Hematopoietic multipotent progenitor cell treated with erythropoietin and hydrocortisone succinate and interleukin-3 and kit ligand, for 8 days (in vitro differentiated cells): Measurements from ENCODE around the gene SNED1.

Experiments
- DNase-seq: peaks from one replicate; pipeline ENCODE4 v3.0.0-alpha.2; 2015

The SNED1 gene

DNA sequence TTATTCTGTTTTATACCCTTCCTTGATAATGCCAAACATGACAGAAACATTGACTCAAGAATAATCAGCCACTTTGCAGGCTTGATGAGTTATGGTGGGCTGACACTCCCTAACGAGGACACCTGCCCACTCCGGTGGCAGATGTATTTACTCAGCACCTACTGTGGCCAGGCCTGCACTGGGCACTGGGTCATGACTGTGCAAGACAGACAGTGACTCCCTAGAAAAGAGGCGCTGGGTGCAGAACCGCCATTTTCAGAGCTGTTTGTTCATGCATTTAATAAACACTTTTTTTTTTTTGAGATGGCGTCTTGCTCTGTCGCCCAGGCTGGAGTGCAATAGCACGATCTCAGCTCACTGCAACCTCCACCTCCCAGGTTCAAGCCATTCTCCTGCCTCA, 32.5 kb downstream of the SNED1 start:
- DNase-seq, result no peak

DNA sequence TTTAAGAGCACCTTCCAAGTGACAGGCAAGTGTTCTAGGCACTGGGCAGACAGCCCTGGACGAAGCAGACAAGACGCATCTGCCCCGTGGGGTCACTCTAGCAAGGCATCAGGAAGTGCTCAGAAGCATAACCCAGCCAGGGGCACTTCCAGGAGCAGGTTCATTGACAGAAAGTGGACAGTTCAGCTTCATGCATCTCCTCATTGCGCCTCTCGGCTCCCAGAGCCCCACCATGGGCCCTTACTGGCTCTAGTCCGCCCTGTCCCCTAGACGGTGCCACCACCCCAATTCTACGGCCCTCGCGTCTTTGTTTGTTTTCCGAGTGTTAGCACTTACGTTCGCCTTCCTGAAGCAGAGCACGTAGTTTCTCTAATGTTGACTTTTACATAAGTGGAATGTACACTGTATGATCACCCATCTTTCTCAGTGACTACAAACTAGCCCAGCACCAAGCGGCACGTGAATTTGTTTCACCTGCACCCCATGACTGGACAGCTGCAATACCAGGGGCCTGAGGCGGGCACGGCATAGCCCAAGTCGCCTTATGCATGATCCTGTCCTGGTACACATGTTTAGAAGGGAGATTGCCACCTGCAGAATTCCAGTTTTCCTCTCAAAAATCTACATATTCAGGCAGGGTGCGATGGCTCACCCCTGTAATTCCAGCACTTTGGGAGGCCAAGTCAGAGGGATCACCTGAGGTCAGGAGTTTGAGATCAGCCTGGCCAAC, 33.2 kb downstream of the SNED1 start:
- DNase-seq, result no peak

DNA sequence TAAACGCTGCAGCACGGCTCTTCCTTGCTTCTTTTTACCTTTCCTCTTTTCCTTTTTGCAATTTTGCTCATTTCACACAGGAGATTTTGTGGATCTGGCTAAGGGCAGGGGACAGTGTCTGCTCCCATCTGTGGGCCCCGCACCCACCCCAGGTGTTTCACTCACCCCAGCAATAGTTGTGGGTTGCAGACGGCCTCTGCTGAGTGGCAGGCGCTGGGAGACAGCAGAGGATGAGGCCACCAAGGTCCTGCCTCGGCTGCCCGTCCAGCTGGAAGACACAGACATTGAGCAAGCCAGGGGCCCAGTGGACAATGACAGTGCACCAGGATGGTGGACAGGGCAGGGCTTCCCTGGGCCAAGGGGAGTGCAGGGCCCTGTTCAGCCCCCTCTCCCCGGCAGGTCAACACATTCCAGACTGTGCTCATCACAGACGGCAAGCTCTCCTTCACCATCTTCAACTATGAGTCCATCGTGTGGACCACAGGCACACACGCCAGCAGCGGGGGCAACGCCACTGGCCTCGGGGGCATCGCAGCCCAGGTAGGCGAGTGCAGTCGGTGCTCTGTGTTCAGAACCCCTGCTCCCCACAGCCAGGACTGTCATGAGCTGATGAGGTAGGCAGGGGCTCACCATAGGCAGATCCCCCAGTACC, 35.0 kb downstream of the SNED1 start:
- no peak for DNase-seq

DNA sequence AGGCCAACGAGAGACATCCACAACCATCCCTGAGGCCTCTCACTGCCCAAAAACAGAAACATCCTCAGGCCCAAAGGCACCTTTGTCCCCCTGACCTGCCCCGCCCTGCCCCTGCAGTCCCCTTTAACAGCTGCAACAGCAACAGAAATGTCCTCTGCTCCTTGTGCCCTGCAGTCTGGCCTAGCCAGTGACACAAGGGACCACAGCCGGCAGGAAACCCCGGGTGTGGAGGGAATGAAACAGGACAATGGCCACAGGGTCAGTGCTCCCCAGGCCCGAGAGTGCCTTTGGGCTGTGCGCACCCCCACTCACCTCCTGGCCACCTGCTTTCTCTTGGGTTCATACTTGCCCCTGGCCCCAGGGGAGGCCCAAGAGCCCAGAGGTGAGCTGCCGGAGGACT, 35.6 kb downstream of the SNED1 start:
- DNase-seq, result no peak

DNA sequence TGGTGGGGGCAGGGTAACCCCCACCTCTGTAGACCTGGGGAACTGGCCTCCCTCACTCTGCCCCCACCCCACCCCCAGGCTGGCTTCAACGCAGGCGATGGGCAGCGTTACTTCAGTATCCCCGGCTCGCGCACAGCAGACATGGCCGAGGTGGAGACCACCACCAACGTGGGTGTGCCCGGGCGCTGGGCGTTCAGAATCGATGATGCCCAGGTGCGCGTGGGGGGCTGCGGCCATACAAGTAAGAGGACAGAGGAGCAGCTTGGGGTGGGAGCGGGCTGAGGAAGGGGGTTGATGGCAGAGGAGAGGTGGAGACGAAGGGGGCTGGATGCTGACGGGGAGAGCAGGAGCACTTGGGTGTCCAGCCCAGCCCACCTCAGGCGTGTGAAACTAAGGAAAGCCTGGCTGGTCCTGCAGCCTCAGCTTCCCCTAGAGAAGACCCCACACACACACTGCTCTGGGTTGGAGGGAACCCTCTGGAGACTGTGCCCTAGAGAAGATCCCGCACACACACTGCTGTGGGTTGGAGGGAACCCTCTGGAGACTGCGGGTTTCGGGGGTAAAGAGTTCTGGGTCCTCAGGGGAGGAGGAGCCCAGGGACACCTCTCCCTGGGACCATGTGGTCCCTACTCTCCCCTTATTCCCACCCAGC, 36.2 kb downstream of the SNED1 start:
- DNase-seq, result no peak

DNA sequence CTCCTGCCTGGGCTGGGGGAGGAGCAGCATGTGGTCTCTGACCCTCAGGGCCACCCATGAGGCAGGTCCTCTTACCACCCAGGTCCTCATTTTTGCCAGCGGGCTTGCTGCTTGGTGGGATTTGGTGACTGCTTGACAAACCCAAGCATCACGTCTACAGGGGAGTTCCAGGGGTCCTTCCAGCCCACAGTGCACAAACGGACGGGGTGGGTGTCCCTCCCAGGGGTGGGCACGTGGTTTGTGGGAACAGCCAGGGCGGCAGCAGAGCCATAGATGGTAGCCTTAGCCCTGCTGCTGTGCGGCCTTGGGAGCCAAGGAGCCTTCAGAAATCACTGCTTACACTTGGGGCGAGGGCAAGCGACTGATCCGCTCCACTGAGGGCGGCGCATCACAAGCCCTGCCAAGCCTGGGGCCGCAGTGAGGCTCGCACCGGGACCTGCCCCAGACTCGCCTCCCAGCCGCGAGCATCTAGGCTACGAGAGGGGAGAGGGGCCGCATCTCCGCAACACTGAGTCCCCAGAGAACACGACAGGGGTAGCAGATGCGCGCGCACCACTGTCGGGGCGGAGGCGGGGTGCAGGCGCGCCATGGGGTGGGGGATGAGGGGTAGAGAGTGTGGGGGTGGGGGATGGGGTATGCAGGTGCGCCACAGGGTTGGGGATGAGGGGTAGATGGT, 36.9 kb downstream of the SNED1 start:
- DNase-seq, result no peak

DNA sequence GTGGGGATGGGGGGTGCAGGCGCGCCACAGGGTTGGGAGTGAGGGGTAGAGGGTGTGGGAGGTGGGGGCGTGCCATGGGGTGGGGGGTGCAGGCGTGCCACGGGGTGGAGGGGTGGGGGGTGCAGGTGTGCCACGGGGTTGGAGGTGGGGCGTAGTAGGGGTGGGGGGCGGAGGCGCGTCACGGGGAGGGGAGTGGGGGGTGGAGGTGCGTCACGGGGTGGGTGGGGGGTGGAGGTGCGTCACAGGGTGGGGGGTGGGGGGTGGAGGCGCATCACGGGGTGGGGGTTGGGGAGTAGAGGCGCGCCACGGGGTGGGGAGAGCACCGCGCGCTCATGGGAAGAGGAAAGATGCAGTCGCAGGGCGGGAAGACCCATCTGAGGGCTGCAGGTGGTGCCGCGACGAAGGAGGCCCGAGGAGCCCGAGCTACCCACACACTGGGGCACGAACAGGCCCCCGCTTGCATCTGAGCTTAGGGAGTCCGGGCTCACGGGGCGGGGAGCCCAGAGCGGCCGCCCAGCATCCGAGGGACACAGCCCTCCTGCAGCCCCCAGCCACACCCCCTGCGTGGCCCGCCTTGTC, 37.5 kb downstream of the SNED1 start:
- DNase-seq, result no peak

DNA sequence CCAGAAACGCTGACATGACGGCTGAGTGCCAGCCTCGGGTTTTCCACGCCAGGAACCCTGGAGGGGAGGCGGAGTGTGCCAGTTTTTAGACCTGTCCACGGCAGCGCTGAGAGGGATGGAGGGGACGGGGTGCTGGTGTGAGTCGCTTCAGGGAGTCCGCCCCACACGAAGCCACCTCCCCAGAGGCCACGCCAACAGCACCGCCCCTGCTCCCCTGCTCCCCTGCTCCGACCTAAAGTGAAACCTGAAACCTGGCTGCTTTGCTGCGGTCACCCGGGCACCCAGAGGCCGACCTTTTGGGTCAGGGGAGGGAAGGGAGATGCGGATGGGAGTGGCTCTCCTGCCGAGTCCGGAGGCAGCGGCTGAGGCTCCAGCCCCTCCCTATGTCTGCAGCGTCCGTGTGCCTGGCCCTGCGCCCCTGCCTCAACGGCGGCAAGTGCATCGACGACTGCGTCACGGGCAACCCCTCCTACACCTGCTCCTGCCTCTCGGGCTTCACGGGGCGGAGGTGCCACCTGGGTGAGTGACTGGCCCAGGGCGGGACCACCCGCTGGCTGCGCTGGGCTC, 38.1 kb downstream of the SNED1 start:
- DNase-seq, result no peak

DNA sequence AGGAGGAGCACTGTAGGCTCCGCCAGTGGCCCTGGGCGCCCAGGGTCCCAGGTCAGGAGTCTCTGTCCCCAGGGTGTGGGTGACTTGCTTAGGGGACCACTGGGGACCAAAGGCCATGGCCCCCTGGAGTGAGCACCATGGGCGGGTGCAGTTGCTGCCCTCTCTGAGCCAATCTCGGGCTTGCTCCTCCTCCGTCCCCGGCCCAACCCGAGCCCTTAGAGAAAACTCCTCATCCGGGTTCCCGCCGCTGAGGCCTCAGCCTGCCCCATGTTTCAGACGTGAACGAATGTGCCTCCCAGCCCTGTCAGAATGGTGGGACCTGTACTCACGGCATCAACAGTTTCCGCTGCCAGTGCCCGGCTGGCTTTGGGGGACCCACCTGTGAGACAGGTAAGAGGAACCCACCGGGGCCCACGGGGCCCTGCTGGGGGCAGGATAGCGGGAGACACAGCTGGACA, 38.6 kb downstream of the SNED1 start:
- no peak for DNase-seq

DNA sequence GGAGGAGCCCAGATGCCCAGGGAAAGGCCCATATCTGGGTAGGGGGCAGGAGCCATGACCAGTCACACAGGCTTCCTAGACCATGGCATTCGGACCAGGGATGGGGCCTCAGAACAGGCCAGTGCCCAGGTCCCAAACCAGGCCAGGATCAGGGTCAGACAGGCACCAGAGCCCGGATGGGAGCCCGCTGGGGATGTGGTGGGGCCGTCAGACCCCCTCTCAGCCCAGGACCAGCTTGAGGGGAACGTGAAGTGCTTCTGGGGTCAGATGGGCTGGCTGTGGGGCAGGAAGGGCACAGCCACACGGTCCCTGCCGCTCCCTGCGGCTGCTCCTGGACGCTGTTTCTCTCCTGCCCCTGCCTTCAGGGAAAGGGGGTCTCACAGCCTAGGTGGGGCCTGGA, 39.1 kb downstream of the SNED1 start:
- DNase-seq, result no peak

DNA sequence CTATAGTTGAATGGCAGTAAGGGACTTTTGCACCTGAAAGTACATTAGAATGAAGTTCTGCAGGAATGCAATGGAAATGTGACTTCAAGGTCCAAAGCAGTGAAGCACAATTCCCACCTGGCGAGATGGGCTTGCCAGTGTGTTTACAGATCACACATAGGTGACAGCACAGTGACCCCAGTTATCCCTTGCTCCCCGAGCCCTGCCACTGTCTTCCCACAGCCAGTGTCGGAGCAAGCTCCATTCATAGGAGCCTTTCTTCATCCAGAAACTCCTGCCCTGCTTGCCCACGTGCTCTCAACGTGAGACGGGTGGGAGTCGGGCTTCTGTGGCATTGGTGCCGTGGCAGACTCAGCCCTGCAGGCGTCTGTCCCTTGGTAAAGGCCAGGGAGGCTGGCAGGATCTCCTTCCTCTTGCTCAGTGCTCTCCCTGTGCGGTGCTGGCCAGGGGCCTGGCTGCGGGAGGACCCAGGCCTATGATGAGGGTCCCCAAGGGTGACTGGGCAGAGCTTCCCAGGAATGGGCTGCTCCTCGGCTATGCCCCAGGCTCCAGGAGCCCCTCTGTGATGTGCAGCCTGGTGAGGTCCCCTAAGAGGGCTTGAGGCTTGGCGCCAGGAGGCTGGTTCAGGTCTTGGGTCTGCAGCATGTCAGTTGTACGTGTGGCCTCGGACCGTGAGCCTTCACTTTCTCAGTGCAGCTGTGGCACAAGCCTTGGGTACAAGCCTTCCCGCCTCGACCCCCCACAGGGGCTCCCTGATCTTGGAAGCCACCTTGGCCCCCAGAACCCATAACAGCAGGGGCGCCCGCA, 40.2 kb downstream of the SNED1 start:
- no peak for DNase-seq

DNA sequence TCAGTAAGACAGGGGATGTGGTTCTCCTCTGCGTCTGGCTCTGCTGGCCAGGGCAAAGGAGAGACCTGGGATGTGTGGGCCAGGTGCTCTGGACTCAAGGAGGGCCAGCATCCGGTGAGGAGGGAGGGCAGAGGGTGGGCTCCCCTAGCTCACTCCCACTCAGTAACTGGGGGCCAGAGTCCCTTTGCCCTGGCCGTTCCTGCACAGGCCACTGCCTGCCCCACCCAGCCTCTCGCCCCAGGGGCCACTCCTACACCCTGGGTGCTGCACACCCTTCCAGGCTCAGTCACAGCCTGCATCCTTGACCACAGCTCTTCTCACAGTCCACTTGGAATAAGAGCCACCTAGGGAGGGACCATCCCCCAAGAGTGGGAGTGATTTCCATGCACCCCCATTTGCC, 41.0 kb downstream of the SNED1 start:
- DNase-seq, result no peak

DNA sequence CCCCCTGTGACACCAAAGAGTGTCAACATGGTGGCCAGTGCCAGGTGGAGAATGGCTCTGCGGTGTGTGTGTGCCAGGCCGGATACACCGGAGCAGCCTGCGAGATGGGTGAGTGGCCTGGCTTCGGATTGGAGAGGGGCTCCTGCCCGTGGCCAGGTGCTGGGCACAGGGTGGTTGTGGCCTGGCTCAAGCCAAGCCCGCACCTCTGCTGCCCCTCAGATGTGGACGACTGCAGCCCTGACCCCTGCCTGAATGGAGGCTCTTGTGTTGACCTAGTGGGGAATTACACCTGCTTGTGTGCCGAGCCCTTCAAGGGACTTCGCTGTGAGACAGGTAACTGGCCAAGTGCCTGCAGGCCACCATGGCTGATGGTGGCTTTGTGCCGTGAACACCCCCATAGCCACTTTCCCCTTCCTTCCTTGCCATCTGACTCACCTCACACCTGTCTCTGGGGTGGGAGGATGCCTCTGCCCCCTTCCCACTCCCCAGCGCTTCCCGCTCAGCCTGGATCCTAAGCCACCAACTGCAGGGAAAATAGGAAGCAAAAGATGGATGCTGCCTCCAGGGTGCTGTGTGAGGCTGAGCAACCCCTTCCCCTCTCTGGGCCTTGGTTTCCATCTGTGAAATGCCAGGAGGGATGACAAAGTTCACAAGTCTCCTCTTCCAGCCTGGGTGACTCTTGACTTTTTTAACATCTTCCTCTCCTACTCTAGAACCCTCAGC, 41.8 kb downstream of the SNED1 start:
- DNase-seq, result no peak

DNA sequence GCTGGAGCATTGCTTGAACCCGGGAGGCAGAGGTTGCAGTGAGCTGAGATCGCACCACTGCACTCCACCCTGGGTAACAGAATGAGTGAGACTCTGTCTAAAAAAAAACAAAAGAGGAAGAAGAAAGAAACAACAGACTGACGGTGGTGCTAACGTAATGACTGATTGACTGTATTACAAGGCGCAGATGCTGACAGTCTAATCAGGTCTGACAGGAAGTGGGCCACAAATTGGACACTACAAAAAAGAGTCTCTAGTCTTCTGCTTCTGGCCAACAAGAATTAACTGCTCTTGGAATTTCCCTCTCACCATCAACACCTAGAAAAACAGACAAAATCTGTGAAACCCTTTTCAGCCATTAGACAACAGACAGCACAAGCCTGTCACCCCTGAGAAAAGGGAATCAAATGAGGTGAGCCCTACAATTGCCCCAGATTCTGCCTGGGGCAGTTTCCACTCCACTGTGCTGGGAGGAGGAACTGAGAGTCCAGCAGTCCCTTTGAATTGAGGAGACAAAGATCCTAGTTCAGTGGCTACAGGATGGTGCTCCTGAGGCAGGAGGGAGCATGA, 43.3 kb downstream of the SNED1 start:
- no peak for DNase-seq

DNA sequence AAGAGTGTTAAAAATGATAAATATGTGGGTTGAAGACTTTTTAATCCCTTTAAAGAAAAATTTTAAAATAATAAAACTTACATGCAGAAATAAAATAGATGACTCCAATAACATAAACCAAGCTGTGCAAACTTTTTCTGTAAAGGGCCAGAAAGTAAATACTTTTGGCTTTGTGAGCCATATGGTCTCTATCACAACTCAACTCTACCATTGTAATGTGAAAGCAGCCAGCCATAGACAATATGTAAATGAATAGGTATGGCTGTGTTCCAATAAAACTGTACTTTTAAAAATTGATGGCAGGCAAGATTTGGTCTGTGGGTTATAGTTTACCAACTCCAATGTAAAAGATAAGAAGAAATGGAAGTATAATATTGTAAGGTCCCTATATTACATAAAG, 45.2 kb downstream of the SNED1 start:
- DNase-seq, result no peak

DNA sequence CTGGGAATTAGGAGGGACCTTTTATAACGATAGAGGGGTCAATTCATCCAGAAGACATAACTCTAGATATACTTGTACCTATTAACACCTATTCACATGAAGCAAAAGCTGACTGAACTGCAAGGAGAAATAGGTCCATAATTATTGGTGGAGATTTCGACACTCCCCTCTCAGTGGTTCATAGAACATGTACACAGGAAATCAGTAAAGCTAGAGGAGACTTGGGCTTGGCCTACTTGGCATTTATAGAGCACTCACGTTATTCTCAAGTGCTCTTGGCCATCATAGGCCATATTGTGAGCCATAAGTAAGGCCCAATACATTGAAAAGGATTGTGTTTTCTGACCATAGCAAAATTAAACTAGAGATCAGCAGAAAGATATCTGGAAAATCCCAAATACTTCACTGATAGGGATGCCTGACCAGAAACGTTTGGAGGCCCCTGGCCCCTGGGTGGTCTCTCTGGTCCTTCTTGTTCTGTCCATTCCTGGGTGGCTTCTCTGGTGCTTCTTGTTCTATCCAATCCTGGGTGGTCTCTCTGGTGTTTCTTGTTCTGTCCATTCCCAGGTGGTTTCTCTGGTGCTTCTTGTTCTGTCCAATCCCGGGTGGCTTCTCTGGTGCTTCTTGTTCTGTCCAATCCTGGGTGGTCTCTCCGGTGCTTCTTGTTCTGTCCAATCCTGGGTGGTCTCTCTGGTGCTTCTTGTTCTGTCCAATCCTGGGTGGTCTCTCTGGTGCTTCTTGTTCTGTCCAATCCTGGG, 49.0 kb downstream of the SNED1 start:
- DNase-seq, result no peak

DNA sequence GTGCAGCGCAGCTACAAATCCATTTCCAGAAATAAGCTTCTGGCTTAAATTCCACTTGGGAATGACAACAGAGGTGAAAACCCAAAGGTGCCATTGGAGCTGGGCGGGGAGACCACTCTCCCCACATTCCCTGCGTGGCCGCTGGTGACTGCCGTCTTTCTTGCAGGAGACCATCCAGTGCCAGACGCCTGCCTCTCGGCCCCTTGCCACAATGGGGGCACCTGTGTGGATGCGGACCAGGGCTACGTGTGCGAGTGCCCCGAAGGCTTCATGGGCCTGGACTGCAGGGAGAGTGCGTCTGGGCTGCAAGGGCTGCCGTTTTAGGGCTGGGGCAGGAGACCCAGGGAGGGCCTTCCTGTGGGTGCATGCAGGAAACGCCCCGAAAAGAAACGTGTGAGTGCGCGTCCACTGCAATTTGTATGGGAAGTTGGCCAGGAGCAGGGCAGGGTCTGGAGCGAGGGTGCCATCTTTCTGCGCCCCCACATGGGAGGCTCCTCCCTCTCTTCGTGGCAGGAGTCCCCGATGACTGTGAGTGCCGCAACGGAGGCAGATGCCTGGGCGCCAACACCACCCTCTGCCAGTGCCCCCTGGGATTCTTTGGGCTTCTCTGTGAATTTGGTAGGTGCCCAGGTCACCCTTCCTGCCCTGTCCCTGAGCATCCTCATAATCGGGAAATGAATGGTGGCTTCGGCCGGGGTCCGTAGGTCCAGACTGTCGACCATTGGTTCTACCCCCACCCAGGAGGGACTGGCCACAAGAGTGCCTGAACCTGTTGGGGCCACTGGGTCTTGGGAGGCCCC, 49.9 kb downstream of the SNED1 start:
- no peak for DNase-seq

DNA sequence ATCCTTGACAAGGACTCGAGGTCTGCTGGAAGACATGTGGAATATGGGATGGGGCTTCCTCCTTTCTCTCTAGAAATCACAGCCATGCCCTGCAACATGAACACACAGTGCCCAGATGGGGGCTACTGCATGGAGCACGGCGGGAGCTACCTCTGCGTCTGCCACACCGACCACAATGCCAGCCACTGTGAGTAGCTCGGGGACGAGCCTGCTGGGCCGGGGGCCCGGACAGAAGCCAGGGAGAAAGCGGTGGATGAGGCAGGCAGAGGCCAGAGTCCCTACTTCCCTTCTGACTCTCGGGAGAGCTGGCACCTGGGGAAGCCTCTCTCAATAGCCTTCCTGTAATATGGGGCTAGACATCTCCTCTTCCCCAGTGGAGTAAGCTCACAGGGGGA, 50.5 kb downstream of the SNED1 start:
- no peak for DNase-seq
